GM12878 (cell line): Measurements from ENCODE around the gene RNF220. TPM values are rescaled to one million over a fixed set of nuclear protein-coding genes. Genes with fewer than 3 reads are reported as not detected.

ENCODE experiments used
- ATAC-seq: fragments of 200-7000 bp; cut with Tn5 transposase; 3 replicates; pipeline ENCODE4 v1.9.1; 2020; ENCODE audit warnings: mild to moderate bottlenecking, moderate library complexity
- BruUV-seq: library from RNA; stranded (reverse); fragments of 400-500 nt; replicated peaks from 2 replicates; lab custom pipeline; 2021; lab: Mats Ljungman, UMichigan
- CTCF ChIA-PET: fragments of 300-600 bp; sonication (Branson Sonifier 250); formaldehyde crosslinking; extraction: SDS; loops from one replicate; lab custom pipeline; 2021; ENCODE audit warnings: inconsistent platforms; lab: Yijun Ruan, JAX
- POLR2A ChIA-PET: fragments of 350-600 bp; formaldehyde crosslinking; extraction: SDS; loops from one replicate; lab custom pipeline; 2021; ENCODE audit warnings: inconsistent platforms; lab: Charles Lee
- RAD21 ChIA-PET: fragments of 300-600 bp; sonication (Branson Sonifier 250); formaldehyde crosslinking; loops from one replicate; lab custom pipeline; 2023; ENCODE audit warnings: antibody characterized with exemption; ENCODE audit not compliant: unreplicated experiment; lab: Charles Lee
- SMC1A ChIA-PET: fragments of 300-600 bp; sonication (Branson Sonifier 250); formaldehyde crosslinking; loops from one replicate; lab custom pipeline; 2023; ENCODE audit not compliant: unreplicated experiment, uncharacterized antibody; lab: Charles Lee
- DNase-seq: peaks from one replicate; pipeline ENCODE4 v3.0.0-alpha.2; 2011; ENCODE audit warnings: low read depth, low spot score
- FAIRE-seq: peaks from 3 replicates; lab custom pipeline; 2011; peaks lifted over from hg19 to GRCh38; lab: Jason Lieb, UNC
- H2AFZ ChIP-seq: 2 replicates; pipeline ENCODE4 v1.6.0; 2011; ENCODE audit warnings: low read depth, low read length, control low read depth; ENCODE audit not compliant: control insufficient read depth
- H3K27ac ChIP-seq: 2 replicates; pipeline ENCODE4 v1.5.1; 2011; ENCODE audit warnings: control low read depth; ENCODE audit not compliant: control insufficient read depth, insufficient read depth
- H3K27me3 ChIP-seq, 2 experiments: replicated peaks in 1 of 2; 2 replicates each; pipeline versions ENCODE4 v1.6.0 to v1.6.1; 2011; ENCODE audit warnings: low read length in 1 of 2; ENCODE audit not compliant: control insufficient read depth in 2 of 2, insufficient read depth in 2 of 2
- H3K36me3 ChIP-seq, 2 experiments: 2 replicates each; pipeline ENCODE4 v1.5.1; 2011; ENCODE audit warnings: low read length in 1 of 2; ENCODE audit not compliant: control insufficient read depth in 2 of 2, insufficient read depth in 2 of 2
- H3K4me1 ChIP-seq: 2 replicates; pipeline ENCODE4 v1.6.1; 2011; ENCODE audit warnings: mild to moderate bottlenecking, low read length, moderate library complexity, mixed read lengths; ENCODE audit not compliant: control insufficient read depth, insufficient read depth
- H3K4me2 ChIP-seq: 2 replicates; pipeline ENCODE4 v1.6.0; 2011; ENCODE audit warnings: control low read depth; ENCODE audit not compliant: control insufficient read depth, insufficient read depth
- H3K4me3 ChIP-seq: fragments of 200-600 bp; sonication (generic); 2 replicates; pipeline ENCODE4 v1.5.1; 2016
- H3K79me2 ChIP-seq: 2 replicates; pipeline ENCODE4 v1.6.0; 2011; ENCODE audit warnings: low read length; ENCODE audit not compliant: control insufficient read depth, insufficient read depth
- H3K9ac ChIP-seq: 2 replicates; pipeline ENCODE4 v1.8.0; 2011; ENCODE audit warnings: low read length, control low read depth, mixed read lengths; ENCODE audit not compliant: control insufficient read depth, insufficient read depth
- H3K9me3 ChIP-seq: replicated peaks from 3 replicates; pipeline ENCODE4 v1.5.1; 2011; ENCODE audit warnings: mild to moderate bottlenecking, low read length; ENCODE audit not compliant: control insufficient read depth, insufficient read depth
- H4K20me1 ChIP-seq: 2 replicates; pipeline ENCODE4 v1.6.0; 2011; ENCODE audit not compliant: control insufficient read depth, insufficient read depth
- HCFC1 ChIP-seq: fragments of 150-350 bp; IDR thresholded peaks from 2 replicates; pipeline ENCODE4 v1.6.1; 2014; ENCODE audit warnings: low read length
- JUND ChIP-seq: IDR thresholded peaks from 2 replicates; pipeline ENCODE4 v1.6.1; 2012; ENCODE audit warnings: low read depth, mild to moderate bottlenecking, low read length, improper control_type of control experiment, moderate library complexity
- PAX5 ChIP-seq: IDR thresholded peaks from 2 replicates; pipeline ENCODE4 v1.6.1; 2011; ENCODE audit warnings: low read depth, low read length, borderline replicate concordance
- POLR2A ChIP-seq: IDR thresholded peaks from 2 replicates; pipeline ENCODE4 v1.6.1; 2011; ENCODE audit warnings: low read depth, mild to moderate bottlenecking, low read length
- SIN3A ChIP-seq: IDR thresholded peaks from 2 replicates; pipeline ENCODE4 v1.6.1; 2012; ENCODE audit warnings: low read depth, low read length, improper control_type of control experiment
- WRNIP1 ChIP-seq: IDR thresholded peaks from 2 replicates; pipeline ENCODE4 v1.6.1; 2011; ENCODE audit warnings: low read depth, low read length, improper control_type of control experiment, borderline replicate concordance
- WGBS: methylation state at CpG from one replicate; pipeline ENCODE4 v1.1.6; 2016; ENCODE audit warnings: low lambda C conversion rate; ENCODE audit not compliant: insufficient replicate concordance, insufficient coverage; ENCODE audit errors: missing lambda C conversion rate; 5-methylcytosine and 5-hydroxymethylcytosine counted together
- in situ Hi-C: fragments of 300-500 bp; cut with MboI; formaldehyde crosslinking; loops from 9 replicates; pipeline ENCODE4 v1.14.3; 2018; ENCODE audit warnings: mixed read lengths
- intact Hi-C: fragments of 100-400 bp; cut with micrococcal nuclease; formaldehyde crosslinking; loops from one replicate; pipeline ENCODE4 v1.14.2; 2022; ENCODE audit not compliant: unreplicated experiment
- polyA plus RNA-seq, 11 experiments: library from polyadenylated mRNA; depleted of rRNA in 4 of 11; unstranded in 6 of 11; stranded (reverse) in 5 of 11; fragments of >200 nt; fragmentation: Nextera tagmentation in 4 of 11; fragmentation: Illumina TruSeq in 1 of 11; extraction: Ambion mirVana in 4 of 11; extraction: Trizol in 1 of 11; gene quantifications; 1 replicate in 1 of 11; 2 replicates in 10 of 11; pipeline versions ENCODE4 v1.2.1 to v1.2.3, GENCODE V29; 2011 to 2016; ENCODE audit warnings: inconsistent platforms in 2 of 11, missing spikeins in 2 of 11, low read depth in 1 of 11
- total RNA-seq, 4 experiments: library from RNA; depleted of rRNA in 3 of 4; stranded (reverse); fragments of >200 nt in 3 of 4; fragmentation: Illumina TruSeq in 1 of 4; extraction: Trizol in 1 of 4; gene quantifications; 2 replicates each; pipeline versions ENCODE4 v1.2.1 to v1.2.3, GENCODE V29; 2013 to 2021
- TF ChIP-seq, protein P1 (sequence below): IDR thresholded peaks from 2 replicates; pipeline ENCODE4 v1.6.1; 2012; ENCODE audit warnings: improper control_type of control experiment, low read depth, low read length; ENCODE audit not compliant: insufficient replicate concordance

RNF220 gene
- total and polyA plus RNA-seq, 10 of the 15 experiments (the other 5 are each of a cell fraction or from before 2014, with no cell fraction given) = 4.6 to 84.1 (median 53.7) TPM

DNA sequence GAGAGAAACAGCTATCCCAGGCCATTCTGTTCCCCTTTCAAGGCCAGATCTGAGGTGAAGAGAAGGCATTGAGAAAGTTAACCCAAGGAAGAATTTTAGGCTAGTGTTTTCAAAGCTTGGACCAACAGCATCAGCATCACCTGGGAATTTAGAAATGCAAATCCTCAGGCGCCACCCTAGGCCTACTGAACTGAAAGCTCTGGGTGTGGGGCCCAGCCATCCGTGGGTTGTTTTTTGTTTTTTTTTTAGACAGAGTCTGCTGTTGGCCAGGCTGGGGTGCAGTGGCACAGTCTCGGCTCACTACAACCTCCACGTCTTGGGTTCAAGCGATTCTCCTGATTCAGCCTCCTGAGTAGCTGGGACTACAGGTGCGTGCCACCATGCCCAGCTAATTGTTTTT is 98.6 kb downstream of the RNF220 start (continued):
- TF ChIP-seq PAX5 = no peak

DNA sequence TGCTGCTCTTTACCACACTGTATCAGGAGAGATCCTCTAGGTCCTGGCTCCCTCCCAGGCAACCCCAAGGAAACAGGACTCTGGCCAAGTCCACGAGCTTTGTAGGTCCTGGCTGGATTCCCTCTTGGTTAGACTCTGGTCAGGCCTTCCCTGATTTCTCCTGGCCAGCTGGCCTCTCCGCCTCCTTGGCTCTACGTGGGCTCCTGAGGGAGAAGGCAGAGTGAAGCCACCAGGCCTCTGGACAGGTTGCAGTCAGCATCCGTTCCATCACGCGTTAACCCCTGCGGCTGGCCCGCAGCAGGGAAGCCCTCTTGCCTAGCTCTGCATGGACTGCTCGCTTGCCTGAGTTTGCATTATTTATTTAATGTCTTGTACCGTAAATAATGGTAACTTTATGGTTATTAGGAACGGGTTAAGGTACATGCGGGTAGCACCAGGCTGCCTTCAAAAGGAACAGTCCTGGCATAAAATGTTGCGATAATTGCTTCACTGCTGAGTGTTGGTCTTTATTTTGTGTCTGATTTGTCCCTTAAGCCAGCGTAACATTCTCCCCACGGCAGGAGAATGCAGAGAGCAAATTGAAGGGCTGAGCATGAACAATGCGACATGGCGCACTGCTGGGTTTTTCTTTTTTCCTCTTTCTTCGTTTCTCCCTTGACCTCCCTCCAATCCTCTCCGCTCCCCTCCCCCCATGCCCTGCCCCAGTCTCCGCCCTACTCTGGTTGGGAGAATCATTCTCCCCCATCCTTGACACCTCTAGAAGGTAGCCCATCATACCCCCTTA is 100.3 kb downstream of the RNF220 start:
- POLR2A ChIA-PET = no interaction called here
- RAD21 ChIA-PET = no interaction called here
- Histone ChIP-seq H3K4me1 (no peaks in the 10 kb centered on the region), H2AFZ (no peak overlapping the region), H3K27me3 (peaks cover 0 to 1% of the 10 kb centered on the region in 2 experiments; a peak in 1 of 4 replicates), H3K79me2 (no peaks in the 10 kb centered on the region), H3K4me2 (no peak overlapping the region)
- no peak for TF ChIP-seq WRNIP1
- TF ChIP-seq, protein P1, sequence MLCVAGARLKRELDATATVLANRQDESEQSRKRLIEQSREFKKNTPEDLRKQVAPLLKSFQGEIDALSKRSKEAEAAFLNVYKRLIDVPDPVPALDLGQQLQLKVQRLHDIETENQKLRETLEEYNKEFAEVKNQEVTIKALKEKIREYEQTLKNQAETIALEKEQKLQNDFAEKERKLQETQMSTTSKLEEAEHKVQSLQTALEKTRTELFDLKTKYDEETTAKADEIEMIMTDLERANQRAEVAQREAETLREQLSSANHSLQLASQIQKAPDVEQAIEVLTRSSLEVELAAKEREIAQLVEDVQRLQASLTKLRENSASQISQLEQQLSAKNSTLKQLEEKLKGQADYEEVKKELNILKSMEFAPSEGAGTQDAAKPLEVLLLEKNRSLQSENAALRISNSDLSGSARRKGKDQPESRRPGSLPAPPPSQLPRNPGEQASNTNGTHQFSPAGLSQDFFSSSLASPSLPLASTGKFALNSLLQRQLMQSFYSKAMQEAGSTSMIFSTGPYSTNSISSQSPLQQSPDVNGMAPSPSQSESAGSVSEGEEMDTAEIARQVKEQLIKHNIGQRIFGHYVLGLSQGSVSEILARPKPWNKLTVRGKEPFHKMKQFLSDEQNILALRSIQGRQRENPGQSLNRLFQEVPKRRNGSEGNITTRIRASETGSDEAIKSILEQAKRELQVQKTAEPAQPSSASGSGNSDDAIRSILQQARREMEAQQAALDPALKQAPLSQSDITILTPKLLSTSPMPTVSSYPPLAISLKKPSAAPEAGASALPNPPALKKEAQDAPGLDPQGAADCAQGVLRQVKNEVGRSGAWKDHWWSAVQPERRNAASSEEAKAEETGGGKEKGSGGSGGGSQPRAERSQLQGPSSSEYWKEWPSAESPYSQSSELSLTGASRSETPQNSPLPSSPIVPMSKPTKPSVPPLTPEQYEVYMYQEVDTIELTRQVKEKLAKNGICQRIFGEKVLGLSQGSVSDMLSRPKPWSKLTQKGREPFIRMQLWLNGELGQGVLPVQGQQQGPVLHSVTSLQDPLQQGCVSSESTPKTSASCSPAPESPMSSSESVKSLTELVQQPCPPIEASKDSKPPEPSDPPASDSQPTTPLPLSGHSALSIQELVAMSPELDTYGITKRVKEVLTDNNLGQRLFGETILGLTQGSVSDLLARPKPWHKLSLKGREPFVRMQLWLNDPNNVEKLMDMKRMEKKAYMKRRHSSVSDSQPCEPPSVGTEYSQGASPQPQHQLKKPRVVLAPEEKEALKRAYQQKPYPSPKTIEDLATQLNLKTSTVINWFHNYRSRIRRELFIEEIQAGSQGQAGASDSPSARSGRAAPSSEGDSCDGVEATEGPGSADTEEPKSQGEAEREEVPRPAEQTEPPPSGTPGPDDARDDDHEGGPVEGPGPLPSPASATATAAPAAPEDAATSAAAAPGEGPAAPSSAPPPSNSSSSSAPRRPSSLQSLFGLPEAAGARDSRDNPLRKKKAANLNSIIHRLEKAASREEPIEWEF = no peak
- no peak for TF ChIP-seq JUND
- TF ChIP-seq POLR2A = no peak
- TF ChIP-seq HCFC1 = no peak
- TF ChIP-seq SIN3A = no peak
- TF ChIP-seq, all 136 proteins: peak for 0
- Histone ChIP-seq H3K4me3 (no peak overlapping the region), H3K36me3 (no peaks in the 10 kb centered on the region), H3K9me3 (no peaks in the 10 kb centered on the region), H4K20me1 (no peaks in the 10 kb centered on the region), H3K27ac (no peak overlapping the region), H3K9ac (no peak overlapping the region)
- SMC1A ChIA-PET = no interaction called here
- no TSS peak for BruUV-seq
- CTCF ChIA-PET = no interaction called here
- ATAC-seq = no peak
- 56% methylated on average over 20 of the region's 20 CpGs for WGBS
- DNase-seq = no peak
- FAIRE-seq = no peak
- intact Hi-C loops = no loop called here
- in situ Hi-C loops = no loop called here
